HepG2 (cell line): ENCODE data around the gene SLC50A1. TPM values are rescaled to one million over a fixed set of nuclear protein-coding genes. Genes with fewer than 3 reads are reported as not detected.

Experiments used
- CEBPG ChIP-seq: IDR thresholded peaks from 2 replicates; pipeline ENCODE4 v1.6.1; 2016
- CREB1 ChIP-seq, 2 experiments: fragments of 450-650 bp in 1 of 2; IDR thresholded peaks; 2 replicates each; pipeline ENCODE4 v1.6.1; 2016 to 2017; ENCODE audit warnings: control low read depth in 1 of 2, mild to moderate bottlenecking in 1 of 2, missing compliant biosample characterization in 1 of 2, missing genetic modification characterization in 1 of 2
- FOXP1 ChIP-seq, 2 experiments: fragments of 450-650 bp in 1 of 2; IDR thresholded peaks; 2 replicates each; pipeline ENCODE4 v1.6.1; 2017 to 2018; ENCODE audit warnings: antibody characterized with exemption in 1 of 2
- GABPB1 ChIP-seq: IDR thresholded peaks from 2 replicates; pipeline ENCODE4 v1.6.1; 2016; ENCODE audit warnings: mild to moderate bottlenecking, missing genetic modification reagents, moderate library complexity, missing compliant biosample characterization
- GLMP ChIP-seq: sonication (generic); formaldehyde crosslinking; IDR thresholded peaks from 2 replicates; pipeline ENCODE4 v1.9.0; 2021; ENCODE audit warnings: missing genetic modification reagents, mild to moderate bottlenecking, borderline replicate concordance
- HNRNPL ChIP-seq: fragments of 200-400 bp; formaldehyde crosslinking; IDR thresholded peaks from 2 replicates; pipeline ENCODE4 v1.6.1; 2017; ENCODE audit warnings: mild to moderate bottlenecking, low read depth, low read length
- IRF1 ChIP-seq: sonication (generic); formaldehyde crosslinking; IDR thresholded peaks from 2 replicates; pipeline ENCODE4 v1.4.0; 2020; ENCODE audit warnings: low read depth, mild to moderate bottlenecking, missing genetic modification reagents
- KAT8 ChIP-seq: IDR thresholded peaks from 2 replicates; pipeline ENCODE4 v1.6.1; 2016; ENCODE audit warnings: missing genetic modification reagents, missing compliant biosample characterization
- KLF11 ChIP-seq: IDR thresholded peaks from 2 replicates; pipeline ENCODE4 v1.6.1; 2016; ENCODE audit warnings: missing compliant biosample characterization
- KLF16 ChIP-seq, 2 experiments: sonication (generic) in 1 of 2; formaldehyde crosslinking in 1 of 2; IDR thresholded peaks; 2 replicates each; pipeline versions ENCODE4 v1.6.1 to v1.8.0; 2016 to 2023; ENCODE audit warnings: missing genetic modification reagents in 2 of 2, missing compliant biosample characterization in 1 of 2
- MYPOP ChIP-seq: sonication (generic); formaldehyde crosslinking; IDR thresholded peaks from 2 replicates; pipeline ENCODE4 v1.8.1; 2023; ENCODE audit warnings: mild to moderate bottlenecking, moderate library complexity, missing genetic modification reagents
- RXRB ChIP-seq: IDR thresholded peaks from 2 replicates; pipeline ENCODE4 v1.6.1; 2016; ENCODE audit warnings: borderline replicate concordance, missing genetic modification reagents, missing compliant biosample characterization
- SALL1 ChIP-seq: sonication (generic); formaldehyde crosslinking; IDR thresholded peaks from 2 replicates; pipeline ENCODE4 v1.8.0; 2022; ENCODE audit warnings: mild to moderate bottlenecking, missing genetic modification reagents
- SCMH1 ChIP-seq: sonication (generic); formaldehyde crosslinking; IDR thresholded peaks from 2 replicates; pipeline ENCODE4 v1.9.0; 2021; ENCODE audit warnings: missing genetic modification reagents, mild to moderate bottlenecking, borderline replicate concordance
- SOX6 ChIP-seq, 2 experiments: fragments of 450-650 bp in 1 of 2; sonication (generic) in 1 of 2; formaldehyde crosslinking in 1 of 2; IDR thresholded peaks; 2 replicates each; pipeline versions ENCODE4 v1.4.0 to v1.6.1; 2017 to 2020; ENCODE audit warnings: antibody characterized with exemption in 1 of 2, mild to moderate bottlenecking in 1 of 2, missing genetic modification reagents in 1 of 2
- TFDP1 ChIP-seq: IDR thresholded peaks from 2 replicates; pipeline ENCODE4 v1.6.1; 2016; ENCODE audit warnings: missing compliant biosample characterization, missing genetic modification reagents, borderline replicate concordance
- ZBTB21 ChIP-seq: sonication (generic); formaldehyde crosslinking; IDR thresholded peaks from 2 replicates; pipeline ENCODE4 v1.4.0; 2020; ENCODE audit warnings: missing genetic modification reagents
- ZFYVE20 ChIP-seq: sonication (generic); formaldehyde crosslinking; IDR thresholded peaks from 2 replicates; pipeline ENCODE4 v1.8.0; 2023; ENCODE audit warnings: low read depth, mild to moderate bottlenecking, moderate library complexity, missing genetic modification reagents, borderline replicate concordance
- ZIK1 ChIP-seq: sonication (generic); formaldehyde crosslinking; IDR thresholded peaks from 2 replicates; pipeline ENCODE4 v1.5.0; 2020; ENCODE audit warnings: mild to moderate bottlenecking, low read depth, missing genetic modification reagents, borderline replicate concordance
- ZMYM3 ChIP-seq: sonication (generic); formaldehyde crosslinking; IDR thresholded peaks from 2 replicates; pipeline ENCODE4 v1.5.1; 2020; ENCODE audit warnings: mild to moderate bottlenecking, missing genetic modification reagents
- ZNF224 ChIP-seq: sonication (generic); formaldehyde crosslinking; IDR thresholded peaks from 2 replicates; pipeline ENCODE4 v1.5.0; 2020; ENCODE audit warnings: mild to moderate bottlenecking, missing genetic modification reagents
- ZNF350 ChIP-seq: sonication (generic); formaldehyde crosslinking; IDR thresholded peaks from 2 replicates; pipeline ENCODE4 v1.4.0; 2020; ENCODE audit warnings: mild to moderate bottlenecking, low read depth, missing genetic modification reagents, borderline replicate concordance
- ZNF615 ChIP-seq: sonication (generic); formaldehyde crosslinking; IDR thresholded peaks from 2 replicates; pipeline ENCODE4 v1.5.0; 2020; ENCODE audit warnings: mild to moderate bottlenecking, missing genetic modification reagents, borderline replicate concordance
- ZNF75D ChIP-seq: sonication (generic); formaldehyde crosslinking; IDR thresholded peaks from 2 replicates; pipeline ENCODE4 v1.8.1; 2023; ENCODE audit warnings: missing genetic modification reagents, mild to moderate bottlenecking, borderline replicate concordance
- polyA plus RNA-seq, 8 experiments: library from polyadenylated mRNA; depleted of rRNA in 3 of 8; stranded (reverse) in 7 of 8; unstranded in 1 of 8; fragments of >200 nt; fragmentation: Illumina TruSeq in 4 of 8; extraction: Trizol in 4 of 8; gene quantifications; 2 replicates each; pipeline versions ENCODE4 v1.2.1 to v1.2.3, GENCODE V29; 2011 to 2016; ENCODE audit warnings: low read depth in 4 of 8, missing spikeins in 1 of 8, mixed read lengths in 1 of 8; ENCODE audit not compliant: insufficient read depth in 1 of 8
- total RNA-seq, 5 experiments: library from RNA; depleted of rRNA; stranded (reverse); fragments of >200 nt; fragmentation: Illumina TruSeq; extraction: Trizol; gene quantifications; 2 replicates each; pipeline ENCODE4 v1.2.3, GENCODE V29; 2016; ENCODE audit warnings: low read depth in 1 of 5

SLC50A1 gene
- total and polyA plus RNA-seq, 2 of the 13 experiments (the other 11 are each of a cell fraction or from before 2014, with no cell fraction given): 22.5 to 46.8 TPM

GRCh38 chr1:155107309-155108264 lies 28.1 kb upstream of the SLC50A1 start (continued):
- TF ChIP-seq ZMYM3 (CRISPR knock-in tag) (peak; percentile 38; the same call in 1 of the 2 replicates), SCMH1 (CRISPR knock-in tag) (no peak), MYPOP (CRISPR knock-in tag) (peak; percentile 53; the same call in 1 of the 2 replicates), HNRNPL (0 out of 2 replicates have a peak, but pooled peaks have one; percentile 16), SOX6 (IDR thresholded peaks at IDR 0.05) (no peak), SOX6 (CRISPR knock-in tag; IDR thresholded peaks at IDR 0.05) (peak; percentile 75), SALL1 (CRISPR knock-in tag) (peak; percentile 66), ZBTB21 (CRISPR knock-in tag) (0 out of 2 replicates have a peak, but pooled peaks have one; percentile 47), KAT8 (0 out of 2 replicates have a peak, but pooled peaks have one; percentile 30), ZNF75D (no peak), CREB1 (IDR thresholded peaks at IDR 0.05) (peak; percentile 67), CREB1 (CRISPR knock-in tag; IDR thresholded peaks at IDR 0.05) (peak; percentile 70; the same call in 1 of the 2 replicates), TFDP1 (CRISPR knock-in tag) (peak; percentile 38; the same call in 1 of the 2 replicates), ZNF224 (CRISPR knock-in tag) (no peak), KLF11 (CRISPR knock-in tag) (no peak), ZNF615 (CRISPR knock-in tag) (no peak), KLF16 (CRISPR knock-in tag; IDR thresholded peaks at IDR 0.05) (0 out of 4 replicates have a peak, but pooled peaks of 1 of the 2 experiments have one; percentile 30), CEBPG (CRISPR knock-in tag) (peak; percentile 86), ZFYVE20 (CRISPR knock-in tag) (no peak), GLMP (CRISPR knock-in tag) (no peak), RXRB (CRISPR knock-in tag) (peak; percentile 47; the same call in 1 of the 2 replicates), ZIK1 (CRISPR knock-in tag) (no peak), GABPB1 (peak; percentile 15; the same call in 1 of the 2 replicates), IRF1 (CRISPR knock-in tag) (no peak), ZNF350 (peak; percentile 42; the same call in 1 of the 2 replicates), FOXP1 (IDR thresholded peaks at IDR 0.05) (no peak), FOXP1 (CRISPR knock-in tag; IDR thresholded peaks at IDR 0.05) (peak; percentile 36; the same call in 1 of the 2 replicates)
